GM12872 (cell line): Measurements from ENCODE around the gene CCNC.

Source experiments
- CTCF ChIP-seq: IDR thresholded peaks from 3 replicates; pipeline ENCODE4 v1.5.1; 2011; ENCODE audit warnings: low read depth, mild to moderate bottlenecking, low read length, moderate library complexity; ENCODE audit not compliant: insufficient read depth

The CCNC gene

GRCh38 chr6:99548706-99549105 is 19.8 kb downstream of the CCNC start:
- TF ChIP-seq CTCF, result no peak

GRCh38 chr6:99547526-99547925 is 20.9 kb downstream of the CCNC start:
- TF ChIP-seq CTCF, result no peak

GRCh38 chr6:99545442-99545841 is 23.0 kb downstream of the CCNC start:
- TF ChIP-seq CTCF, result no peak

GRCh38 chr6:99543968-99544367 is 24.5 kb downstream of the CCNC start:
- no peak for TF ChIP-seq CTCF

- TF ChIP-seq CTCF, result no peak
Measured at GRCh38 chr6:99530627-99531026, 37.8 kb downstream of the CCNC start.

GRCh38 chr6:99522531-99522930 is 45.9 kb downstream of the CCNC start:
- no peak for TF ChIP-seq CTCF

GRCh38 chr6:99521633-99522151 is 46.8 kb downstream of the CCNC start:
- no peak for TF ChIP-seq CTCF
